Measurements from ENCODE around the gene CYGB. TPM values are rescaled to one million over a fixed set of nuclear protein-coding genes. Genes with fewer than 3 reads are reported as not detected.
"Not testable (repeated sequence)": the region's sequence is repeated elsewhere in the genome, so short reads cannot be mapped to it uniquely, and the experiment has no call there.

CYGB gene
- total RNA-seq, 5 donors from 2014 or later (not counting 1 experiment from before 2014, with no cell fraction given) = 0.20 to 0.76 (median 0.65) TPM

DNA sequence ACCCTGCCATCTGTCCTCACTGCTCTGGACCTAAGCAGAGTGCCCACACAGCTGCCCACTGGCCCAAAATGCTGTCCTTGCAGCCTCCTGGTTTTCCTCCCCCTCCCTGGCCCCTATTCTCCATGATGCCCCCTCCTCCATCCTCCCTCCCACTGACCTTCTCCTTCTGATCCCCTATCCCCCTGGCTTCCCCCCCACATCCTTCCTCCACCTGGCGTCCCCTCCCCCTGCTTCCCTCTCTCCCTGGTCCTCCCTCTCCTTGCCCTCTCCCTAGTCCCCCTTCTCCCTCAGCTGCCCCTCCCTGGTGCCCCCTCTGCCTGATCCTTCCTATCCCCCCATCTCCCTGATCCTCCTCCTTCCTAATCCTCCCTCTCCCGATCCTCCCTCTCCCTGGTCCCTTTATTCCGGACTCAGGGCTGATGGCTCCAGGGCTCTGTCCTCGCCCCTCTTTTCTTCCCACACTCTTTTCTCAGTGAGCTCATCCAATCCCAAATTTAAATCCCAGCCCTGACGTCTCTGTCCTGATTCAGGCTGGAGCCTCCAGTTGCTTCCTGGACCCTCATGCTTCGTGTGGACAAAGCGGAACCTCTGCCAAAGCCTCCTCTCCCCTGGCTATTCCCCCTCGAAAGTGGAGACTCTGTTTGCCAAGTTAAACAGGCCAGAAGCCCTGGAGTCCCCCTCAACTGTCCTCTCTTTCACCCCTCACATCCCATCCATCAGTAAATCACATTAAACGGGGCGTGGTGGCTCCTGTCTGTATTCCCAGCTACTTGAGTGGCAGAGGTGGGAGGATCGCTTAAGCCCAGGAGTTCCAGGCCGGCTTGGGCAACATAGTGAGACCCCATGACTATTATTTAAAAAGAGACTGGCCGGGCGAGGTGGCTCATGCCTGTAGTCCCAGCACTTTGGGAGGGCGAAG, 18.2 kb downstream of the CYGB start:
- no peaks in the 10 kb centered on the region for H3K9me3 ChIP-seq
- Mint-ChIP-seq H3K27ac (peak overlapping the region; percentile 71 to 86), H3K9me3 (no peaks in the 10 kb centered on the region), H3K36me3 (no peaks in the 10 kb centered on the region), H3K27me3 (no peaks in the 10 kb centered on the region), H3K4me3 (peak overlapping the region in 1 of 3 donors; percentile 48), H3K4me1 (peaks cover 45 to 55% (median 51%) of the 10 kb centered on the region in 3 donors)
- H3K36me3 ChIP-seq (ENCODE audit: control insufficient read depth in 2 of 2, extremely low read depth in 1 of 2, insufficient read depth in 1 of 2, low read length in 1 of 2) = no peaks in the 10 kb centered on the region
- H3K4me1 ChIP-seq (ENCODE audit: control insufficient read depth in 1 of 2, extremely low read depth in 1 of 2, insufficient read depth in 2 of 2, low read length in 2 of 2) = peaks cover 3 to 66% of the 10 kb centered on the region in 2 experiments
- ChIA-PET POLR2A (no interaction called here), CTCF (interaction anchor here in 1 of 2 donors (0.7 kb wide), 1 partner anchor 209 kb away, joined by 4 read pairs; no protein-coding TSS in a partner anchor)
- WGBS (ENCODE audit: insufficient coverage) = 97% methylated on average over 9 of the region's 15 CpGs
- ATAC-seq (replicated peaks in 1 of 4) (no peak), DNase-seq (no peak)
- peaks cover 0 to 9% of the 10 kb centered on the region in 2 experiments for H3K27me3 ChIP-seq (replicated peaks in 1 of 2; ENCODE audit: control insufficient read depth in 2 of 2, extremely low read depth in 1 of 2, insufficient read depth in 2 of 2, low read length in 1 of 2)
- no peak overlapping the region for H3K27ac ChIP-seq (ENCODE audit: low read length)
- H3K4me3 ChIP-seq (ENCODE audit: control insufficient read depth in 1 of 2, extremely low read depth in 1 of 2, low read length in 1 of 2) = no peak overlapping the region

- Mint-ChIP-seq H3K4me1 (peaks cover 50 to 58% (median 54%) of the 10 kb centered on the region in 3 donors), H3K9me3 (no peaks in the 10 kb centered on the region), H3K36me3 (no peaks in the 10 kb centered on the region), H3K4me3 (no peak overlapping the region), H3K27ac (peak overlapping the region; percentile 86 to 89), H3K27me3 (no peaks in the 10 kb centered on the region)
- DNase-seq (no peak), ATAC-seq (replicated peaks in 1 of 4) (no peak)
- POLR2A ChIA-PET = no interaction called here
- H3K27ac ChIP-seq (ENCODE audit: low read length) = peak overlapping the region; percentile 98
- H3K4me3 ChIP-seq (ENCODE audit: control insufficient read depth in 1 of 2, extremely low read depth in 1 of 2, low read length in 1 of 2) = no peak overlapping the region
- no peaks in the 10 kb centered on the region for H3K36me3 ChIP-seq (ENCODE audit: control insufficient read depth in 2 of 2, extremely low read depth in 1 of 2, insufficient read depth in 1 of 2, low read length in 1 of 2)
- peaks cover 3 to 72% of the 10 kb centered on the region in 2 experiments for H3K4me1 ChIP-seq (ENCODE audit: control insufficient read depth in 1 of 2, extremely low read depth in 1 of 2, insufficient read depth in 2 of 2, low read length in 2 of 2)
- H3K9me3 ChIP-seq = no peaks in the 10 kb centered on the region
- H3K27me3 ChIP-seq (replicated peaks in 1 of 2; ENCODE audit: control insufficient read depth in 2 of 2, extremely low read depth in 1 of 2, insufficient read depth in 2 of 2, low read length in 1 of 2) = peaks cover 0 to 4% of the 10 kb centered on the region in 2 experiments
- CTCF ChIA-PET = interaction anchor here (0.6 kb wide), 5 partner anchors 27 to 187 kb away, joined by 3 to 8 read pairs (median 5); no protein-coding TSS in a partner anchor
- WGBS (ENCODE audit: insufficient coverage) = 84% methylated on average over 9 of the region's 11 CpGs
Measured at GRCh38 chr17:76517638-76518038, 19.9 kb downstream of the CYGB start.

DNA sequence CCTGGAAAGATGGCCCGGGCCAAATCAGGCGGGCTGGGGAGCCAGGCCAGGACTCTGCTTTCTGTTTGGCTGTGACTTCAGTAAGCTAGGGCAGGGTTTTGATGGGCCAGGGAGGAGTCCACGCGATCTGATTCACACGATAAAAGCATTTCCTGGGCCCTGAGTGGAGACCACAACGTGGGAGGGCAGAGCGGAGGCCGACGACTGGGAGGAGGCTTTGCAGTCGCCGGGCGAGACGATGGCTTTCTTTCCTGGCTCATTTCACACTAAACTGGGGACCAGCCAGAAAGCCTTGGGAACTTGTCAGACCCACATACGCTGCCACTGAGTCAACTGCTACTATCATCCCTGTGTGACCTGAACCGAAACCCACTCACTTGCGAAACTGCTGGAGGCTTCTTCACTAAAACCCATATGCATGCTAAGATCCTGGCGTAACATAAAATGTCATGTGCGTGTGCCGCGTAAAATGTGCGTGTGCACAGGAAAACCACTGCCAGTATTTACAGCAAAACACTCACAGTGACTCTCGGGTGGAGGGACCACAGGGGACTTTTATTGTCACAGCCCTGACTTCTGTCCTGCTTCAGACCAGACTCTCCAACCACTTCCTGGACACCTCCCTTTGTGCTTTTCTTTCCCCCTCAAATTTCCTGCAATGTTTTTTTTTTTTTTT, 22.1 kb downstream of the CYGB start:
- Mint-ChIP-seq H3K27ac (peak overlapping the region; percentile 99), H3K27me3 (no peaks in the 10 kb centered on the region), H3K36me3 (no peaks in the 10 kb centered on the region), H3K4me1 (peaks cover 63 to 72% (median 68%) of the 10 kb centered on the region in 3 donors), H3K4me3 (peak overlapping the region; percentile 71 to 77 (median 74)), H3K9me3 (no peaks in the 10 kb centered on the region)
- 0% methylated on average over 22 of the region's 22 CpGs for WGBS (ENCODE audit: insufficient coverage)
- Histone ChIP-seq H3K4me1 (ENCODE audit: control insufficient read depth in 1 of 2, extremely low read depth in 1 of 2, insufficient read depth in 2 of 2, low read length in 2 of 2) (peaks cover 3 to 88% of the 10 kb centered on the region in 2 experiments), H3K9me3 (no peaks in the 10 kb centered on the region), H3K27me3 (replicated peaks in 1 of 2; ENCODE audit: control insufficient read depth in 2 of 2, extremely low read depth in 1 of 2, insufficient read depth in 2 of 2, low read length in 1 of 2) (no peaks in the 10 kb centered on the region), H3K36me3 (ENCODE audit: control insufficient read depth in 2 of 2, extremely low read depth in 1 of 2, insufficient read depth in 1 of 2, low read length in 1 of 2) (no peaks in the 10 kb centered on the region), H3K4me3 (ENCODE audit: control insufficient read depth in 1 of 2, extremely low read depth in 1 of 2, low read length in 1 of 2) (peak overlapping the region; percentile 39 to 56), H3K27ac (ENCODE audit: low read length) (peak overlapping the region; percentile 98)
- ChIA-PET CTCF (interaction anchor here (0.7 kb wide), 3 partner anchors 37 to 237 kb away, joined by 3 to 4 read pairs (median 4); no protein-coding TSS in a partner anchor), POLR2A (interaction anchor here (0.6 to 0.8 kb wide), 3 partner anchors 12 to 205 kb away, joined by 3 to 5 read pairs (median 4); no protein-coding TSS in a partner anchor)
- DNase-seq = peak; percentile 73 to 97 (median 86)
- ATAC-seq (replicated peaks in 1 of 4) = peak; percentile 82 to 86 (median 86)

GRCh38 chr17:76514355-76514754, 23.2 kb downstream of the CYGB start:
- 95% methylated on average over 3 of the region's 6 CpGs for WGBS (ENCODE audit: insufficient coverage)
- not testable (repeated sequence) for H3K9me3 Mint-ChIP-seq; DNase-seq; ATAC-seq (replicated peaks in 1 of 4); H3K36me3 Mint-ChIP-seq; H3K36me3 ChIP-seq (ENCODE audit: control insufficient read depth in 2 of 2, extremely low read depth in 1 of 2, insufficient read depth in 1 of 2, low read length in 1 of 2); H3K27me3 Mint-ChIP-seq; H3K27me3 ChIP-seq (replicated peaks in 1 of 2; ENCODE audit: control insufficient read depth in 2 of 2, extremely low read depth in 1 of 2, insufficient read depth in 2 of 2, low read length in 1 of 2); H3K9me3 ChIP-seq; H3K4me3 ChIP-seq (ENCODE audit: control insufficient read depth in 1 of 2, extremely low read depth in 1 of 2, low read length in 1 of 2)
- ChIA-PET CTCF (interaction anchor here (0.6 kb wide), 2 partner anchors 49 to 451 kb away, joined by 4 to 5 read pairs; no protein-coding TSS in a partner anchor), POLR2A (interaction anchor here in 1 of 2 donors (1.0 kb wide), 1 partner anchor 47 kb away, joined by 3 read pairs; no protein-coding TSS in a partner anchor)
- Histone ChIP-seq H3K4me1 (ENCODE audit: control insufficient read depth in 1 of 2, extremely low read depth in 1 of 2, insufficient read depth in 2 of 2, low read length in 2 of 2) (peaks cover 3 to 85% of the 10 kb centered on the region in 2 experiments), H3K27ac (ENCODE audit: low read length) (peak overlapping the region; percentile 98)
- Mint-ChIP-seq H3K4me3 (peak overlapping the region; percentile 19 to 74 (median 71)), H3K27ac (peak overlapping the region; percentile 99), H3K4me1 (peaks cover 59 to 70% (median 69%) of the 10 kb centered on the region in 3 donors)

GRCh38 chr17:76513306-76513692, 24.2 kb downstream of the CYGB start:
- H3K4me1 ChIP-seq (ENCODE audit: control insufficient read depth in 1 of 2, extremely low read depth in 1 of 2, insufficient read depth in 2 of 2, low read length in 2 of 2) = peaks cover 3 to 75% of the 10 kb centered on the region in 2 experiments
- no peaks in the 10 kb centered on the region for H3K36me3 ChIP-seq (ENCODE audit: control insufficient read depth in 2 of 2, extremely low read depth in 1 of 2, insufficient read depth in 1 of 2, low read length in 1 of 2)
- no peaks in the 10 kb centered on the region for H3K27me3 ChIP-seq (replicated peaks in 1 of 2; ENCODE audit: control insufficient read depth in 2 of 2, extremely low read depth in 1 of 2, insufficient read depth in 2 of 2, low read length in 1 of 2)
- no peaks in the 10 kb centered on the region for H3K36me3 Mint-ChIP-seq
- ChIA-PET CTCF (interaction anchor here (0.6 to 0.7 kb wide), 3 partner anchors 34 to 451 kb away, joined by 3 read pairs; no protein-coding TSS in a partner anchor), POLR2A (no interaction called here)
- DNase-seq (no peak), ATAC-seq (replicated peaks in 1 of 4) (no peak)
- H3K27me3 Mint-ChIP-seq = no peaks in the 10 kb centered on the region
- H3K27ac Mint-ChIP-seq = peak overlapping the region; percentile 99
- no peak overlapping the region for H3K4me3 ChIP-seq (ENCODE audit: control insufficient read depth in 1 of 2, extremely low read depth in 1 of 2, low read length in 1 of 2)
- WGBS (ENCODE audit: insufficient coverage) = 94% methylated on average over 4 of the region's 6 CpGs
- H3K9me3 ChIP-seq = no peaks in the 10 kb centered on the region
- H3K9me3 Mint-ChIP-seq = no peaks in the 10 kb centered on the region
- peaks cover 51 to 67% (median 64%) of the 10 kb centered on the region in 3 donors for H3K4me1 Mint-ChIP-seq
- H3K4me3 Mint-ChIP-seq = peak overlapping the region in 1 of 3 donors; percentile 17
- H3K27ac ChIP-seq (ENCODE audit: low read length) = peak overlapping the region; percentile 38
